Stimulated activated CD8-positive, alpha-beta memory T cell treated with anti-CD3 and anti-CD28 coated beads, Interleukin-7, amount 100 ng/mL, for 1 hour (primary cell): Measurements from ENCODE around the gene NSF.
"Not testable (repeated sequence)": the region's sequence is repeated elsewhere in the genome, so short reads cannot be mapped to it uniquely, and the experiment has no call there.

Source experiments
- DNase-seq, 2 donors: peaks; one replicate each; pipeline ENCODE4 v3.0.0-alpha.2; 2020; ENCODE audit warnings: low read depth in 2 of 2

NSF gene

GRCh38 chr17:46628753-46629436, 38.4 kb downstream of the NSF start:
- DNase-seq: not testable (repeated sequence)

- DNase-seq: not testable (repeated sequence)
These were observed 41.7 kb downstream of the NSF start for GRCh38 chr17:46632146-46632545.

GRCh38 chr17:46634844-46635243, 44.4 kb downstream of the NSF start:
- not testable (repeated sequence) for DNase-seq

- DNase-seq: not testable (repeated sequence)
These were observed 51.6 kb downstream of the NSF start for GRCh38 chr17:46641861-46642656.

- not testable (repeated sequence) for DNase-seq
These were observed 56.8 kb downstream of the NSF start for GRCh38 chr17:46647251-46647650.

- not testable (repeated sequence) for DNase-seq
These were observed 57.3 kb downstream of the NSF start for GRCh38 chr17:46647688-46648278.

GRCh38 chr17:46649246-46649645, 58.8 kb downstream of the NSF start:
- not testable (repeated sequence) for DNase-seq

- DNase-seq: not testable (repeated sequence)
These were observed 61.7 kb downstream of the NSF start for GRCh38 chr17:46652024-46652643.

GRCh38 chr17:46658235-46658634, 67.8 kb downstream of the NSF start:
- not testable (repeated sequence) for DNase-seq

GRCh38 chr17:46659702-46660101, 69.2 kb downstream of the NSF start:
- not testable (repeated sequence) for DNase-seq

GRCh38 chr17:46663123-46663522, 72.7 kb downstream of the NSF start:
- DNase-seq: not testable (repeated sequence)

GRCh38 chr17:46663552-46663951, 73.1 kb downstream of the NSF start:
- not testable (repeated sequence) for DNase-seq

- not testable (repeated sequence) for DNase-seq
These were observed 75.5 kb downstream of the NSF start for GRCh38 chr17:46665969-46666368.

GRCh38 chr17:46670789-46671188, 80.3 kb downstream of the NSF start:
- not testable (repeated sequence) for DNase-seq

GRCh38 chr17:46672777-46673176, 82.3 kb downstream of the NSF start:
- not testable (repeated sequence) for DNase-seq

GRCh38 chr17:46677819-46678218, 87.3 kb downstream of the NSF start:
- DNase-seq: not testable (repeated sequence)

- DNase-seq: not testable (repeated sequence)
These were observed 93.2 kb downstream of the NSF start for GRCh38 chr17:46683653-46684052.

GRCh38 chr17:46685284-46685683, 94.8 kb downstream of the NSF start:
- DNase-seq: not testable (repeated sequence)

GRCh38 chr17:46692196-46692595, 101.7 kb downstream of the NSF start:
- DNase-seq: not testable (repeated sequence)

- DNase-seq: not testable (repeated sequence)
These were observed 102.8 kb downstream of the NSF start for GRCh38 chr17:46693283-46693682.

- DNase-seq: not testable (repeated sequence)
These were observed 106.1 kb downstream of the NSF start for GRCh38 chr17:46696522-46696921.

- not testable (repeated sequence) for DNase-seq
These were observed 108.5 kb downstream of the NSF start for GRCh38 chr17:46699014-46699413.
